ENCODE results near the gene PTP4A1. TPM values are rescaled to one million over a fixed set of nuclear protein-coding genes. Genes with fewer than 3 reads are reported as not detected.

Gene PTP4A1
- total RNA-seq, 1 experiment from 2014 or later: 71.0 TPM

- no peak for ATAC-seq
- TF ChIP-seq SIN3A (IDR thresholded peaks at IDR 0.05; ENCODE audit: borderline replicate concordance, insufficient read depth, low read depth, low read length) (no peak), TCF7L2 (IDR thresholded peaks at IDR 0.05; ENCODE audit: low read depth, low read length) (no peak), REST (IDR thresholded peaks at IDR 0.05; ENCODE audit: insufficient read depth in 1 of 2, low read depth in 2 of 2, low read length in 1 of 2) (no peak), POLR2AphosphoS5 (IDR thresholded peaks at IDR 0.05; ENCODE audit: low read depth, low read length) (no peak)
- TF ChIP-seq, protein P1, sequence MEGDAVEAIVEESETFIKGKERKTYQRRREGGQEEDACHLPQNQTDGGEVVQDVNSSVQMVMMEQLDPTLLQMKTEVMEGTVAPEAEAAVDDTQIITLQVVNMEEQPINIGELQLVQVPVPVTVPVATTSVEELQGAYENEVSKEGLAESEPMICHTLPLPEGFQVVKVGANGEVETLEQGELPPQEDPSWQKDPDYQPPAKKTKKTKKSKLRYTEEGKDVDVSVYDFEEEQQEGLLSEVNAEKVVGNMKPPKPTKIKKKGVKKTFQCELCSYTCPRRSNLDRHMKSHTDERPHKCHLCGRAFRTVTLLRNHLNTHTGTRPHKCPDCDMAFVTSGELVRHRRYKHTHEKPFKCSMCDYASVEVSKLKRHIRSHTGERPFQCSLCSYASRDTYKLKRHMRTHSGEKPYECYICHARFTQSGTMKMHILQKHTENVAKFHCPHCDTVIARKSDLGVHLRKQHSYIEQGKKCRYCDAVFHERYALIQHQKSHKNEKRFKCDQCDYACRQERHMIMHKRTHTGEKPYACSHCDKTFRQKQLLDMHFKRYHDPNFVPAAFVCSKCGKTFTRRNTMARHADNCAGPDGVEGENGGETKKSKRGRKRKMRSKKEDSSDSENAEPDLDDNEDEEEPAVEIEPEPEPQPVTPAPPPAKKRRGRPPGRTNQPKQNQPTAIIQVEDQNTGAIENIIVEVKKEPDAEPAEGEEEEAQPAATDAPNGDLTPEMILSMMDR (IDR thresholded peaks at IDR 0.05): no peak
- no TSS peak for BruUV-seq (replicated peaks)
- H3K27ac ChIP-seq (ENCODE audit: low read length): no peak overlapping the region
- no peak for DNase-seq (ENCODE audit: low read depth, low spot score)
- H3K4me3 ChIP-seq (ENCODE audit: low read depth in 2 of 2, low read length in 2 of 2): no peak overlapping the region
- H3K4me1 ChIP-seq (ENCODE audit: control insufficient read depth, insufficient read depth, low read length): 0 out of 2 replicates have a peak, but pooled peaks cover 3% of the 10 kb centered on the region
- no peaks in the 10 kb centered on the region for H3K36me3 ChIP-seq (ENCODE audit: control insufficient read depth, insufficient read depth, low read length)
- no peaks in the 10 kb centered on the region for H3K27me3 ChIP-seq (ENCODE audit: control insufficient read depth, insufficient read depth, low read length)
- ChIA-PET POLR2A (no interaction called here), CTCF (no interaction called here)
- no peaks in the 10 kb centered on the region for H3K9me3 ChIP-seq (ENCODE audit: control insufficient read depth, insufficient read depth, low read depth, low read length)
- intact Hi-C loops (cut with micrococcal nuclease; ENCODE audit: unreplicated experiment) (no loop called here), in situ Hi-C loops (cut with HindIII; ENCODE audit: low pct_unique_long_range_greater_than_20kb, low sequenced_read_pairs) (no loop called here)
These were observed 14.0 kb upstream of the PTP4A1 start for GRCh38 chr6:63558278-63558677.

DNA sequence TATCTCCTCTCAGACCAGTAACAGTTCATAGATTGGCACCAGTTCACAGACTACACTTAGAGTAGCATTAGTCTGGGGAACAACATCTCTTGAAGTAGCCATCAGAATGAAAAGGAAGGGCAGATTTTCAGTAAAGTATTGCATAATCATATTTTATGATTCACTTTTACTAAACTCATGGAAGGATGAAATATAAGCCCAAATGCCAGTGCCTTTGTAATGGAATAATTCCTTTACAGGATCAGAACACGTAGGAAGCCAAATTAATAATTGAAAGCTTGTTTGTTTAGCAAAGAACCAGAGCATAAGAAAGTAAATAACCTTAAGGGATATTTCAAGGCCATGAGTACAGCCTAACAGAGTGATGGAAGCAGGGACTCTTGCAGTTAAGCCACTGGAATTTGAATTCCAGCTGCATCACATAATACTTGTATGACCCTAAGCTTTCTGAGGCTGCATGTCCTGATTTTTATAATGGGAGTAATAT is 11.4 kb upstream of the PTP4A1 start:
- H3K36me3 ChIP-seq (ENCODE audit: control insufficient read depth, insufficient read depth, low read length): no peaks in the 10 kb centered on the region
- ChIA-PET POLR2A (no interaction called here), CTCF (no interaction called here)
- no TSS peak for BruUV-seq (replicated peaks)
- in situ Hi-C loops (cut with HindIII; ENCODE audit: low pct_unique_long_range_greater_than_20kb, low sequenced_read_pairs): no loop called here
- no peak overlapping the region for H3K27ac ChIP-seq (ENCODE audit: low read length)
- no peak overlapping the region for H3K4me3 ChIP-seq (ENCODE audit: low read depth in 2 of 2, low read length in 2 of 2)
- 0 out of 2 replicates have a peak, but pooled peaks cover 3% of the 10 kb centered on the region for H3K4me1 ChIP-seq (ENCODE audit: control insufficient read depth, insufficient read depth, low read length)
- ATAC-seq: no peak
- intact Hi-C loops (cut with micrococcal nuclease; ENCODE audit: unreplicated experiment): no loop called here
- DNase-seq (ENCODE audit: low read depth, low spot score): no peak
- H3K9me3 ChIP-seq (ENCODE audit: control insufficient read depth, insufficient read depth, low read depth, low read length): no peaks in the 10 kb centered on the region
- TF ChIP-seq, protein P1 (IDR thresholded peaks at IDR 0.05): no peak
- no peak for TF ChIP-seq SIN3A (IDR thresholded peaks at IDR 0.05; ENCODE audit: borderline replicate concordance, insufficient read depth, low read depth, low read length)
- no peak for TF ChIP-seq REST (IDR thresholded peaks at IDR 0.05; ENCODE audit: insufficient read depth in 1 of 2, low read depth in 2 of 2, low read length in 1 of 2)
- TF ChIP-seq POLR2AphosphoS5 (IDR thresholded peaks at IDR 0.05; ENCODE audit: low read depth, low read length): no peak
- TF ChIP-seq TCF7L2 (IDR thresholded peaks at IDR 0.05; ENCODE audit: low read depth, low read length): no peak
- H3K27me3 ChIP-seq (ENCODE audit: control insufficient read depth, insufficient read depth, low read length): no peaks in the 10 kb centered on the region

Measured in Panc1 (cell line).